HUES6 (cell line): ENCODE data around the gene ZFP36.

ENCODE experiments used
- H3K27ac ChIP-seq: 2 replicates; pipeline ENCODE4 v1.7.0; 2013; ENCODE audit warnings: low read depth, mild to moderate bottlenecking, low read length, inconsistent platforms
- H3K27me3 ChIP-seq: 2 replicates; pipeline ENCODE4 v1.6.1; 2013; ENCODE audit warnings: low read length; ENCODE audit not compliant: control insufficient read depth, insufficient read depth
- H3K36me3 ChIP-seq: 2 replicates; pipeline ENCODE4 v1.6.1; 2013; ENCODE audit warnings: low read length; ENCODE audit not compliant: control insufficient read depth, insufficient read depth
- H3K4me1 ChIP-seq: 2 replicates; pipeline ENCODE4 v1.6.1; 2013; ENCODE audit warnings: low read length; ENCODE audit not compliant: control insufficient read depth, insufficient read depth
- H3K4me3 ChIP-seq: 2 replicates; pipeline ENCODE4 v1.5.1; 2013; ENCODE audit warnings: low read depth, low read length
- H3K9ac ChIP-seq: one replicate; pipeline ENCODE4 v1.6.1; 2013; ENCODE audit warnings: mild to moderate bottlenecking, low read length
- H3K9me3 ChIP-seq: 2 replicates; pipeline ENCODE4 v1.6.1; 2013; ENCODE audit warnings: low read depth, low read length; ENCODE audit not compliant: control insufficient read depth, insufficient read depth

The ZFP36 gene

GRCh38 chr19:39386557-39386956 is 20.1 kb upstream of the ZFP36 start:
- H3K27me3 ChIP-seq: no peaks in the 10 kb centered on the region
- H3K4me1 ChIP-seq: peaks cover 5% of the 10 kb centered on the region; the same call in 1 of the 2 replicates
- H3K9me3 ChIP-seq: no peaks in the 10 kb centered on the region
- peaks cover 77% of the 10 kb centered on the region for H3K36me3 ChIP-seq
- no peak overlapping the region for H3K4me3 ChIP-seq
- H3K27ac ChIP-seq: no peak overlapping the region
- no peak overlapping the region for H3K9ac ChIP-seq

- Histone ChIP-seq H3K27me3 (no peaks in the 10 kb centered on the region), H3K27ac (no peak overlapping the region), H3K4me1 (peaks cover 5% of the 10 kb centered on the region; the same call in 1 of the 2 replicates), H3K36me3 (peaks cover 61% of the 10 kb centered on the region), H3K9ac (no peak overlapping the region), H3K4me3 (no peak overlapping the region), H3K9me3 (no peaks in the 10 kb centered on the region)
Observed at GRCh38 chr19:39388657-39389056, 18.0 kb upstream of the ZFP36 start.

- Histone ChIP-seq H3K9me3 (no peaks in the 10 kb centered on the region), H3K27ac (no peak overlapping the region), H3K4me3 (peak overlapping the region; percentile 71), H3K27me3 (no peaks in the 10 kb centered on the region), H3K9ac (peak overlapping the region; percentile 93), H3K36me3 (peaks cover 59% of the 10 kb centered on the region), H3K4me1 (peaks cover 5% of the 10 kb centered on the region; the same call in 1 of the 2 replicates)
Observed at GRCh38 chr19:39389631-39390414, 16.8 kb upstream of the ZFP36 start.

GRCh38 chr19:39390451-39390750 is 16.2 kb upstream of the ZFP36 start:
- H3K27me3 ChIP-seq: no peaks in the 10 kb centered on the region
- no peaks in the 10 kb centered on the region for H3K9me3 ChIP-seq
- peaks cover 5% of the 10 kb centered on the region; the same call in 1 of the 2 replicates for H3K4me1 ChIP-seq
- peak overlapping the region; percentile 93 for H3K9ac ChIP-seq
- peak overlapping the region; percentile 85 for H3K27ac ChIP-seq
- H3K36me3 ChIP-seq: peaks cover 59% of the 10 kb centered on the region
- H3K4me3 ChIP-seq: peak overlapping the region; percentile 71

GRCh38 chr19:39390751-39391437 is 15.8 kb upstream of the ZFP36 start, which contains the start of the genes MED29 and PAF1:
Gene MED29 (plus strand): TSS chr19:39391378. CDS start chr19:39391423, 45 bp downstream.
Gene PAF1 (minus strand): TSS chr19:39391106. CDS start chr19:39390864, 242 bp downstream.
- Histone ChIP-seq H3K9me3 (no peaks in the 10 kb centered on the region), H3K4me1 (peaks cover 5% of the 10 kb centered on the region; the same call in 1 of the 2 replicates), H3K9ac (peak within 1 kb of the TSS; percentile 93), H3K4me3 (peak within 1 kb of the TSS; percentile 88), H3K27me3 (no peaks in the 10 kb centered on the region), H3K27ac (peak within 1 kb of the TSS; percentile 85), H3K36me3 (peaks cover 56% of the 10 kb centered on the region)

- Histone ChIP-seq H3K36me3 (peaks cover 31% of the 10 kb centered on the region), H3K9ac (peak overlapping the region; percentile 9), H3K27ac (peak overlapping the region; percentile 41; the same call in 1 of the 2 replicates), H3K27me3 (no peaks in the 10 kb centered on the region), H3K4me3 (0 out of 2 replicates have a peak overlapping the region, but pooled peaks have one; percentile 13), H3K9me3 (no peaks in the 10 kb centered on the region), H3K4me1 (peaks cover 28% of the 10 kb centered on the region)
Observed at GRCh38 chr19:39397360-39398296, 9.0 kb upstream of the ZFP36 start.

GRCh38 chr19:39398297-39398864 is 8.3 kb upstream of the ZFP36 start:
- peak overlapping the region; percentile 9 for H3K9ac ChIP-seq
- H3K27me3 ChIP-seq: no peaks in the 10 kb centered on the region
- H3K4me3 ChIP-seq: no peak overlapping the region
- no peaks in the 10 kb centered on the region for H3K9me3 ChIP-seq
- H3K27ac ChIP-seq: peak overlapping the region; percentile 41; the same call in 1 of the 2 replicates
- peaks cover 28% of the 10 kb centered on the region for H3K4me1 ChIP-seq
- H3K36me3 ChIP-seq: peaks cover 29% of the 10 kb centered on the region

GRCh38 chr19:39399668-39400050 is 7.0 kb upstream of the ZFP36 start:
- Histone ChIP-seq H3K4me1 (peaks cover 33% of the 10 kb centered on the region), H3K9me3 (no peaks in the 10 kb centered on the region), H3K27ac (no peak overlapping the region), H3K9ac (no peak overlapping the region), H3K36me3 (peaks cover 21% of the 10 kb centered on the region), H3K27me3 (no peaks in the 10 kb centered on the region), H3K4me3 (no peak overlapping the region)

DNA sequence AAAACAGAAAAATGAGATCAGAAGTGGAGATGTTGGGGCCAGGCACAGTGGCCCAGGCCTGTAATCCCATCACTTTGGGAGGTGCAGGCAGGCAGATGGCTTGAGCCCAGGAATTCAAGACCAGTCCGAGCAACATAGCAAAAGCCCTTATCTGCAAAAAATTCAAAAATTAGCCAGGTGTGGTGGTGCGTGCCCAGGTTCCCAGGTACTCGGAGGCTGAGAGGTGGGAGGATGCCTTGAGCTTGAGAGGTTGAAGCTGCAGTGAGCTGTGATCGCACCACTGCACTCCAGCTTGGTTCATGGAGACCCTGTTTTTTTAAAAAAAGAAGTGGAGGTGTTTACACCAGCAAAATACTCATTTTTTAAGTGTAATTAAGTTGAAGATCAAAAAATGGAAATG is 6.6 kb upstream of the ZFP36 start:
- no peak overlapping the region for H3K27ac ChIP-seq
- H3K9me3 ChIP-seq: no peaks in the 10 kb centered on the region
- no peaks in the 10 kb centered on the region for H3K27me3 ChIP-seq
- peaks cover 17% of the 10 kb centered on the region for H3K36me3 ChIP-seq
- no peak overlapping the region for H3K9ac ChIP-seq
- H3K4me1 ChIP-seq: peaks cover 37% of the 10 kb centered on the region
- H3K4me3 ChIP-seq: no peak overlapping the region

GRCh38 chr19:39401070-39401548 is 5.5 kb upstream of the ZFP36 start:
- H3K9ac ChIP-seq: peak overlapping the region; percentile 94
- H3K27ac ChIP-seq: peak overlapping the region; percentile 10; the same call in 1 of the 2 replicates
- H3K9me3 ChIP-seq: no peaks in the 10 kb centered on the region
- H3K27me3 ChIP-seq: no peaks in the 10 kb centered on the region
- H3K4me1 ChIP-seq: peaks cover 45% of the 10 kb centered on the region
- H3K4me3 ChIP-seq: no peak overlapping the region
- H3K36me3 ChIP-seq: peaks cover 11% of the 10 kb centered on the region
